Mononuclear cell (primary cell): ENCODE results near the gene SELENON. TPM values are rescaled to one million over a fixed set of nuclear protein-coding genes. Genes with fewer than 3 reads are reported as not detected.

Source experiments
- H3K27me3 ChIP-seq: 2 replicates; pipeline ENCODE4 v1.6.0; 2011; ENCODE audit warnings: low read length, control low read depth; ENCODE audit not compliant: insufficient read depth
- H3K4me1 ChIP-seq: 2 replicates; pipeline ENCODE4 v1.5.1; 2011; ENCODE audit warnings: mild to moderate bottlenecking, low read length, control low read depth; ENCODE audit not compliant: insufficient read depth
- H3K4me3 ChIP-seq: 2 replicates; pipeline ENCODE4 v1.5.1; 2011; ENCODE audit warnings: mild to moderate bottlenecking, low read length, moderate library complexity
- H3K9me3 ChIP-seq: 2 replicates; pipeline ENCODE4 v1.5.1; 2011; ENCODE audit warnings: low read depth, mild to moderate bottlenecking, control low read depth, low read length
- total RNA-seq: library from RNA; depleted of rRNA; stranded (reverse); fragments of >200 nt; gene quantifications from one replicate; pipeline ENCODE4 v1.2.3, GENCODE V29; 2012

Gene SELENON
- total RNA-seq, 1 donor: 13.4 TPM

DNA sequence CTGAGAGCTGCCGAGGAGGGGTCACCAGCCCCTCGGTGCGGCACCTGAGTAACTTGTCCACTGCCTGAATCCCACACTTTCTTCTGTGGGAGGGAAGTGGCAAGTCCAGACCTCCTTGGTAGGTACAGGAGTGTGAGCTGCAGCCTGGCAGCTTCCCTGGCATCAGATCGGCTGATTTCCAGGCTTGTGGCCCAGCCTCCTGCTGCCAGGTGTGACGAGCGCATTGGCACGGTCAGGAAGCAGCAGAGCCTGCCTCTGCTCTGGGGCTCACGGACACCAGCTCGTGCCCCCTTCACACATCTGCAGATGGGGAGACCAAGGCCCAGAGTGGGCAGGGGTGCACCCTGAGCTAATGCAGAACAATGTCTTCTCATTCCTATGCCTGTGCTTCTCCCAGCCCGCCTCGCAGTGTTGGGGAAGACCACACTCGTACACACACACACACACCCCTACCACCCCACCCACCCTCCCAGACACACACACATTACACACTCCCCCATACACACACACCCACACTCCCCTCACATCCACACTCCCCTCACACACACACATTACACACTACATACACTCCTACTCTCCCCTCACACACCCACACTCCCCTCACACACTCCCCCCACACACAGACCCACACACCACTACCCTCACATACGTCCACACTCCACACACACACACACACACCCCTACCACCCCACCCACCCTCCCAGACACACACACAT lies 33.1 kb upstream of the SELENON start:
- Histone ChIP-seq H3K4me3 (no peak overlapping the region), H3K4me1 (peaks cover 19% of the 10 kb centered on the region), H3K9me3 (no peaks in the 10 kb centered on the region), H3K27me3 (no peaks in the 10 kb centered on the region)

- H3K9me3 ChIP-seq: no peaks in the 10 kb centered on the region
- no peaks in the 10 kb centered on the region for H3K27me3 ChIP-seq
- H3K4me1 ChIP-seq: peaks cover 19% of the 10 kb centered on the region
- H3K4me3 ChIP-seq: no peak overlapping the region
Observed at GRCh38 chr1:25767437-25767770, 32.6 kb upstream of the SELENON start.

- Histone ChIP-seq H3K9me3 (no peaks in the 10 kb centered on the region), H3K27me3 (no peaks in the 10 kb centered on the region), H3K4me1 (peaks cover 31% of the 10 kb centered on the region), H3K4me3 (no peak overlapping the region)
Observed at GRCh38 chr1:25768999-25769398, 31.0 kb upstream of the SELENON start.

DNA sequence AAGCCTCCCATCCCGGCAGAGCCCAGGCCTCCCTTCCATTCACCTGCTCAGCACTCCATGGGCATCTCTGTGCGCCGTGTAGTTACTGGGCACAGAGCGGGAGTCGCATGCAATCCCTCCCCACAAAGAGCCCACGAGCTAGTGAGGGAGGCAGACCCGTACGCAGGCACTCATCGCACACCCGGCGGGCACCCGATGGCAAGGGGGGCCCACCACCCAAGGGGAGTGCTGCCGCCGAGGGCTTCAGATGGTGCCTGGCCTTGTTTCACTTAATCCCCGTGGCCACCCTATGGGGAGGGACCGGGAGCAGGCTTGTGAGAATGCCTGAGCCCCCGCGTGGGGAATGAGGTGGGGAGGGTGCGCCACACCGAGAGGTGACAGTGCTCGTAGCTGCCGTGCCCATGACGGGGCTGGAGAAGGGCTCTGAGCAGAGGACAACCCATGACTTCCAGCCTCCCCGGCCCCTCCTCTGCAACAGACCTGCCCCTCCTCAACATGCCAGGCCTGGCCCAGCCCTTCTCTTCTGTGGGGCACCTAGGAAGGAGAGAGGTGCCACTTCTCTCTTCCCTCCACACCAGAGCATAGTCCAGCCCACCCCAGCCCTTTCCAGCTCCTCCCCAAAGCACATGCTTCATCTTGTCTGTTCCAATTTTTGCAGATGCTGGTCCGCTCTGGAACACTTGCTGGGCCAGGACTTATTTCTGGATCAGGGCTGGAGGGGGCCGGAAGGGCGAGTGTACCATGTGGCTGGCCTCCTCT lies 30.2 kb upstream of the SELENON start:
- no peak overlapping the region for H3K4me3 ChIP-seq
- no peaks in the 10 kb centered on the region for H3K27me3 ChIP-seq
- peaks cover 39% of the 10 kb centered on the region for H3K4me1 ChIP-seq
- H3K9me3 ChIP-seq: no peaks in the 10 kb centered on the region

GRCh38 chr1:25770541-25771220 lies 29.3 kb upstream of the SELENON start:
- H3K4me3 ChIP-seq: no peak overlapping the region
- H3K4me1 ChIP-seq: peaks cover 47% of the 10 kb centered on the region
- no peaks in the 10 kb centered on the region for H3K9me3 ChIP-seq
- no peaks in the 10 kb centered on the region for H3K27me3 ChIP-seq

- no peaks in the 10 kb centered on the region for H3K9me3 ChIP-seq
- peaks cover 50% of the 10 kb centered on the region for H3K4me1 ChIP-seq
- H3K27me3 ChIP-seq: no peaks in the 10 kb centered on the region
- H3K4me3 ChIP-seq: no peak overlapping the region
Observed at GRCh38 chr1:25771221-25772114, 28.5 kb upstream of the SELENON start.

DNA sequence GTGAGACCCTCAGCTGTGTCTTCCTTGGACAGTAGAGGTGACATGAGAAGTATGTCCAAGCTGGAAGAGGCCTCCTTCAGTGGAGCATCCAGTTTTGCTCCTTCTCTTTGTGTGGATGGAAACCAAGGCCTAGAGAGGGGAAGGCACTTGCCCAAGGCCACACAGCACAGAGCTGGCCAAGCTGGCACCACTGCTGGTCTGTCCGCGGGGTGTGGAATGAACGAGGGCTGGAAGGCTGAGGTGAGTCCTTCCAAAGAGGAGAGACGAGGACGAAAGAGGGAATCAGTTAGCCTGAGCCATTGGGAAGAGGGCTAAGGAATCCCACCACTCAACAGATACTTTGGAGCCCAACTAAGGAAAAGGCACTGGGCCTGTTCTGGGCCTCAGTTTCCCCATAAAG lies 27.8 kb upstream of the SELENON start:
- H3K27me3 ChIP-seq: no peaks in the 10 kb centered on the region
- peaks cover 47% of the 10 kb centered on the region for H3K4me1 ChIP-seq
- no peaks in the 10 kb centered on the region for H3K9me3 ChIP-seq
- no peak overlapping the region for H3K4me3 ChIP-seq

DNA sequence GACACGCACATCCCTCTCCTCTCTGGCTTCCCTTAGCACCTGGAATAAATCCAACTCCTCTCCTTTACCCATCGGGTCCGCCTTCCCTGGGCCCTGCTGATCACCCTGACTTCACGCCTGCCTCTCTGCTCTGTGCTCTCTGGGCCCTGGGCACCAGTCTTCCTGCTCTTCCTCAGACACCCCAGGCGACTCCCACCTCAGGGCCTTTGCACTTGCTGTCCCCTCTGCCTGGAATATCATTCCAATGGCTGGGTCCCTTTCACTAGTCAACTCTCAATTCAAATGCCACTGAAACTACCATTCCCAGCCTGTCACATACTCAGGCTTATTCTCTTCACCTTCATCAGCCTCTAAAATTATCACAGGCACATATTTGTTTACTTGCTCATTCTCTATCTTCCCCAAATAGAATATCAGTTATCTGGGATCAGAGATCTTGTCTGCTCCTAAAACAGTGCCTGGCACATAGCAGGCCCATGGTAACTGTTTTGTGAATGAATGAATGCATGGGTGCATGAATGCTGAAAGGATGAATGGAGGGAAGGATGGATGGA lies 27.2 kb upstream of the SELENON start:
- Histone ChIP-seq H3K4me3 (no peak overlapping the region), H3K4me1 (peaks cover 47% of the 10 kb centered on the region), H3K9me3 (no peaks in the 10 kb centered on the region), H3K27me3 (no peaks in the 10 kb centered on the region)

GRCh38 chr1:25773441-25774125 lies 26.4 kb upstream of the SELENON start:
- Histone ChIP-seq H3K4me1 (peaks cover 47% of the 10 kb centered on the region), H3K9me3 (no peaks in the 10 kb centered on the region), H3K27me3 (no peaks in the 10 kb centered on the region), H3K4me3 (no peak overlapping the region)

DNA sequence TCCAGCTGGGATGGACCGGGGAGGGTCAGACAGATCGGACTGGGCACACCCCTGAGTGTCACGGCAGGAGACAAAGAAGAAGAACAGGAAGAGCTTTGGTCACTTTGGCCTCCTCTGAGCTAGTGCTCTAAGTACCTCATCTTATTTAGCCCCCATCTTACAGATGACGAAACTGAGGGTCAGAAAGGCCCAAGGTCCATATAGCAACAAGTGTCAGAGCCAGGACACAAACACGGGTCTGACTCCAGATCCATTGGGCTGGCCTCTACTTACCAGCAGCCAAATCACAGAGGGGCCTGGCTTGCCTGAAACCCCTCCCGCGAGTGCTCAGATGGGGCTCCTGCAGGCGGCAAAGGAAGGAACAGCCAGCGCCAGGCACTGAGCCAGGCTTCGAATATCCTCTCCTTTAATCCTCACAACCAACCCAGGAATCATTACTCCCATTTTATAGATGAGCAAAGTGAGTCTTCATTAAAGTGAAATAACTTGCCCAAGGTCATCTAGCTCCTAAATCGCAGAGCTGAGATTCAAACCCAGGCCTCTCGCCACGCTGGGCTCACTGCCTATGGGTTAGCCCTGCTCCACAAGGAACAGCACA lies 25.7 kb upstream of the SELENON start:
- no peaks in the 10 kb centered on the region for H3K27me3 ChIP-seq
- H3K4me1 ChIP-seq: peaks cover 47% of the 10 kb centered on the region
- H3K9me3 ChIP-seq: no peaks in the 10 kb centered on the region
- no peak overlapping the region for H3K4me3 ChIP-seq

DNA sequence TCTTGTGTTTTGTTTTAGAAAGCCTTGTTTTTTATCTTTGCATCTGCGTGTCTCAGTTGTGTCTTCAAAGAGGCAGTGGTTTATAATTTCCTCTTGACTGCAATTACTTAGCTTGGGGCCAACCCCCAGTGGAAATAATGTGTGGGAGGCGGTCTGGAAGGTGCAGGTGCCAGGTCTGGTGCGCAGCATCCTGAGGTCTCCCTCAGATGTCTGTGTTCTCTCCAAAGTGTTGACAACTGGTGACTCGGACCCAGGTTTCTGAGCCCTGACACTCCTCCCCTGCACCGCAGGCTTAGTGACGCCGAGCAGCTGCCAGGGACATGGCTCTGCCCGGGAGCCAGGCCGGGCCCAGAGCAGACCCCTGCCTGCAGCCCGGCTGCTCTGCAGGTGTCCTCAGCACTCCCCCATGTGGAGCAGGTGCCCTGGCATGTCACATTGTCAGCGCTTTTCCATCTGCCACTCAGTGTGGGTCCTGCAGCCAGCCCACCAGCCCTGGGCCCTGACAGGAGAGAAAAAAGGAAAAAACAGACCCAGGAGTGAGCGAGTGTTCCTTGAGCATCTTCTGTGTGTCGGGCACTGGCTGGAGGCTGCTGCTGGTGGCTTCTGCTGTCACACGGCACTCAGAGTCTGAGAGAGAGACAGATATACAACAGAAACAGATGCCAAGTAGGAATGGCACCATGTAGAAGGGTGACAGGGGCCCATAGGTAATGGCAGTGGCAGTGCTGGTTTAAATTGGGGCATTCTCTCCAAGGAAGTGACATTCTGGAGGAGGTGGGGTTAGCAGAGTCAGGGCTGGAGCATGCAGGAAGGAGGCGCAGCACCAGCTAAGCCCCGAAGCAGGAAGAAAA lies 24.8 kb upstream of the SELENON start:
- Histone ChIP-seq H3K27me3 (no peaks in the 10 kb centered on the region), H3K4me1 (peaks cover 47% of the 10 kb centered on the region), H3K4me3 (no peak overlapping the region), H3K9me3 (no peaks in the 10 kb centered on the region)

- Histone ChIP-seq H3K27me3 (no peaks in the 10 kb centered on the region), H3K9me3 (no peaks in the 10 kb centered on the region), H3K4me1 (peaks cover 15% of the 10 kb centered on the region), H3K4me3 (no peak overlapping the region)
Observed at GRCh38 chr1:25779388-25779787, 20.6 kb upstream of the SELENON start.

DNA sequence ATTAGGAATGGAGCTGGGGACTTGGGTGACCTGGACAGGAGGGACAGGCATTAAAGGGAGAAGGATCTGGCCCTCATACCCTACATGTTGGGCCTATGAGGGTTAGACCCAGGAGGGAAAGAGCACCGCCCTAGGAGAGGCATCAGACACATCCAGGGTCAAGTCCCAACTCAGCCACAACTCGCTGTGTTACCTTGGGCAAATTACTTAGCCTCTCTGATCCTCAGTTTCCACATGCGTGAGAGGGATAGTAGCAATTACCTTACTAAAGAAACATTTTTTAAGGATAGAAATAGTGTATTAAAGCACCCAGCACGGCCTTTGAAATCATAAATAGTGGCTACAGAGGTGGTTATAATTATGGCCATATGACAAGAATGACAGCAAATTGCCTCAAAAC lies 20.1 kb upstream of the SELENON start:
- no peaks in the 10 kb centered on the region for H3K9me3 ChIP-seq
- H3K4me3 ChIP-seq: no peak overlapping the region
- no peaks in the 10 kb centered on the region for H3K27me3 ChIP-seq
- H3K4me1 ChIP-seq: peaks cover 12% of the 10 kb centered on the region
